Astrocyte of the spinal cord (primary cell): ENCODE results near the gene MIGA1.
A peak's percentile ranks its signal among the peaks of the same experiment; 100 is the strongest.
"Not testable (repeated sequence)": the region's sequence is repeated elsewhere in the genome, so short reads cannot be mapped to it uniquely, and the experiment has no call there.

Source experiments
- DNase-seq: peaks from one replicate; pipeline ENCODE4 v3.0.0; 2011; ENCODE audit warnings: low read depth, low spot score
- H3K4me3 ChIP-seq: 2 replicates; pipeline ENCODE4 v1.5.1; 2011; ENCODE audit warnings: low read depth, mild to moderate bottlenecking, low read length, moderate library complexity
- CTCF ChIP-seq: IDR thresholded peaks from 2 replicates; pipeline ENCODE4 v1.5.1; 2012; ENCODE audit warnings: low read depth, mild to moderate bottlenecking, low read length, inconsistent platforms
- in situ Hi-C: cut with HindIII; loops from 2 replicates; pipeline ENCODE4 v1.10.0; 2017; ENCODE audit warnings: low sequenced_read_pairs

Gene MIGA1

GRCh38 chr1:77776007-77776700, 3.3 kb upstream of the MIGA1 start:
- in situ Hi-C loops: no loop called here
- TF ChIP-seq CTCF: no peak
- no peak for DNase-seq
- H3K4me3 ChIP-seq: no peak overlapping the region

GRCh38 chr1:77781683-77782082, 2.2 kb downstream of the MIGA1 start:
- no peak for TF ChIP-seq CTCF
- DNase-seq: no peak
- in situ Hi-C loops: no loop called here
- H3K4me3 ChIP-seq: no peak overlapping the region

GRCh38 chr1:77783141-77783540, 3.7 kb downstream of the MIGA1 start:
- no peak for TF ChIP-seq CTCF
- no peak overlapping the region for H3K4me3 ChIP-seq
- no peak for DNase-seq
- in situ Hi-C loops: no loop called here

- DNase-seq, in situ Hi-C loops, H3K4me3 ChIP-seq: not testable (repeated sequence)
These were observed 6.8 kb downstream of the MIGA1 start for GRCh38 chr1:77786093-77786741.

GRCh38 chr1:77794550-77794949, 15.1 kb downstream of the MIGA1 start:
- in situ Hi-C loops: no loop called here
- H3K4me3 ChIP-seq: no peak overlapping the region
- DNase-seq: no peak
- TF ChIP-seq CTCF: no peak

GRCh38 chr1:77796695-77797405, 17.4 kb downstream of the MIGA1 start:
- no peak for DNase-seq
- H3K4me3 ChIP-seq: no peak overlapping the region
- in situ Hi-C loops: no loop called here
- TF ChIP-seq CTCF: no peak

GRCh38 chr1:77797991-77798390, 18.5 kb downstream of the MIGA1 start:
- TF ChIP-seq CTCF: no peak
- DNase-seq: peak; percentile 22
- H3K4me3 ChIP-seq: no peak overlapping the region
- in situ Hi-C loops: no loop called here
